HG02840 (cell line): ENCODE measurements around the gene RHOT2.

ENCODE experiments used
- ATAC-seq: cut with Tn5 transposase; IDR thresholded peaks from one replicate; pipeline ENCODE4 v1.9.1; 2021; ENCODE audit warnings: mild to moderate bottlenecking, moderate library complexity, moderate number of reproducible peaks; ENCODE audit not compliant: unreplicated experiment, low FRiP score

The RHOT2 gene

DNA sequence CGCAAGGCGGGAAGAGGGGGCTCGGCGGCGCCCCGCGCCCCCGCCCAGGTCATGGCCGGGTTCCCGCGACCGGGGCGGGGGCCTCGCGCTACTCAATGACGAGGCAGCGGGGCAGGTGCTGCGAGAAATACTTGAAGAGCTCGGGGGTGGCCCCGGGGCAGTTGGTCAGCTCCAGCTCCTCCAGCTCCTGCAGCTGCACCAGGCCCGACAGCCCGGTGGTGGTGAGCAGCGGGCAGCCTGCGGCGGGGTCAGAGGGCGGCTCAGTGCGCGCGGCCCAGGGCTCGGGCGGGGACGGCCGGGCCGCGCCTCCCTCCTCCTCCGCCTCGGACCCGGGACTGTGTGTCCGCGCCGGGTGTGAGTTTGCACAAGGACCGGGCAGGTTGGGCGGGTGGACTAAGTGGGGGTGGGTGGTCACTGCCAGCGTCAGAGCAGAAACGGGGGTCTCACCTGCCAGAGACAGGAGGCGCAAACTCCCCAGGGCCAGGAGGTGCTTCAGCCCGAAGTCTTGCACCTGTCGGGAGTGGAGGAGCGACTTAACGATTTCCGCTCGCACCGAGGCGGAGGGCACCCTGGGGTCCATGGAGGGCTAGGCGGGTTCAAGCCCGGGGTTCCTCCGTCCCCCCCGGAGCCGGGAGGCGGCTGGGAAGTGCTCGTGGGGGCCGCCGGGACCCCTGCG, 26.4 kb downstream of the RHOT2 start:
- ATAC-seq = no peak

DNA sequence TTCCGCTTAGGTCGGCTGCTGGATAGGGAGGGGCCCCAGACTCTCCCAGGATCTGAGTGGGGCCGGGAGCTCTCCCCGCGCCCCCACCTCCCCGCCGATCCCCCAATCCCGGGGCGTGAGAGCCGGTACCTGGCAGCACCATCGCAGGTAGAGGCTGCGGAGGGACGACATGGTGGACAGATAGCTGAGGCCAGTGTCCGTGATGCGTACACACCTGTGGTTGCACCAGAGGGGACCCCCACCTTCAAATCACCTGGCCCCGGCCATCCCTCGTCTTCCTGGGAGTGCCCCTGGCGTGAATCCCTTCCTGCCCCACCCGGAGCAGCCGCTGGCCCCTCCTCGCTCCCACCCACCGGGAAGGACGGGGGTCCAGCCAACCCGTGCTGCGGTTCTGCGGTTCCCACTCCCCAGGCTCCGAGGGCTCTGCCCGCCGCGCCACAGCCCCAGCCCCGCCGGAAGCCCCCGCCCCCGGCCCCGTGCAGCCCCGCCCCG, 27.0 kb downstream of the RHOT2 start:
- no peak for ATAC-seq

DNA sequence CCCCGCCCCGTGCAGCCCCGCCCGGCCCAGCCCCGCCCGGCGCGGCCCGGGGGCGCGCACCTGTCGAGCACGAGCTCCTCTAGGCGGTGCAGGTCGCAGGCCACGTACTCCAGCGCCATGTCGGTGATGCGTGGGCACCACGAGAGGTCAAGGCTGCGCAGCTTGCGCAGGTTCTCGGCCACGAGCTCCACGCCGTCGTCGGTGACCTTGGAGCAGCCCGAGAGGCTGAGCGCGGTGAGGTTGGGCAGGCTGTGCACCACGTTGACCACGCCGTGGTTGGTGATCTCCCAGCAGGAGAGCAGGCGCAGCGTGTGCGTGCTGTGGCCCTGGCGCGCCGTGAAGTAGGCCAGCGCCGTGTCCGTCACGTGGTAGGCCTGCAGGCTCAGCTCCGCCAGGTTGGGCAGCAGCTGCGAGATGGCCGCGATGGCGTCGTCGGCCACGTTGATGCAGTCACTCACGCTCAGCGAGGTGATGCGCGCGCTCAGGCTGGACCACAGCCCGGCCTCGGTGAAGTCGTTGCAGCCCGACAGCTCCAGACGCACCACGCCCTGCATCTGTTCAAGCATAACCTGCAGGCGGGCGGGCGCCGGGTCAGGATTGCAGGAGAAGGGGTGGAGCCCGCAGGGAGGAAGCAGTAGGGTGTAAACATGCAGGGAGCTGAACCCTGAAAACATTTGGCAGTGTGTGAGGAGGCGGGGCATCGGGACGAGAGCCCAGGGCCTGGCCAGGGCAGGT, 27.6 kb downstream of the RHOT2 start:
- ATAC-seq = no peak

DNA sequence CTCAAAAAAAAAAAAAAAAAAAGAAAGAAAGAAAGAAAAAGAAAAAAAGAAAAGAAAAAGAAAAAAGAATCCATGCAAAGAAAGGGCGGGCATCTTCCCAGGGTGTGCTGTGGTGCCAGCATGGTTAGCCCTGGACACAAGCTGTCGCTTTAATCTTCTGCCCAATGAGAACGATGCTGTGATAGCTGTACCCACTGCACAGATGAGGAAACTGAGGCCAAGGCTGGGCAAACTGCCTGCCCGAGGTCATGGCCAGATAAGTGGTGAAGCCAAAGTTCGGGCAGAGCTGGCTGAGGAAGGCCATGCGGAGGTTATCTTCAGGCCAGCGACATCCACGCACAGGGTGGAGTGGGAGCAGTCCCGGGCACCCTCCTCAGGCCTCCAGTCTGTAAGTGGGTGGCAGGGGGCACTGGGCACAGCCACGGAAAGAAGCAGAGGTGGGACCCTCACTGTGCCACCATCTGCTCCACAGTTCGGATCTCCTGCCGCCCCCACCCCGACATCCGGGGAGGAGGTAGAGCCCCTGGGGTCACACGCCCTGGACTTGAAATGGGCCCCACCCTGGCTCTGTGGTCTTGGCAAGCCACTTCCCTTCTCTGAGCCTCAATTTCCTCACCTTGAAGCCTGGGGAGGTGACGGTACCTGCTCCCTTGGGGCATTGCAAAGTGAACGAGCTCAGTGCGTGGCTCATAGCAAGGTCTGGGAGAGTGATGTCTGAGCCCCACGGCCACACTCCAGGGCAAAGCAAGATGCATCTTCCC, 31.2 kb downstream of the RHOT2 start:
- no peak for ATAC-seq

DNA sequence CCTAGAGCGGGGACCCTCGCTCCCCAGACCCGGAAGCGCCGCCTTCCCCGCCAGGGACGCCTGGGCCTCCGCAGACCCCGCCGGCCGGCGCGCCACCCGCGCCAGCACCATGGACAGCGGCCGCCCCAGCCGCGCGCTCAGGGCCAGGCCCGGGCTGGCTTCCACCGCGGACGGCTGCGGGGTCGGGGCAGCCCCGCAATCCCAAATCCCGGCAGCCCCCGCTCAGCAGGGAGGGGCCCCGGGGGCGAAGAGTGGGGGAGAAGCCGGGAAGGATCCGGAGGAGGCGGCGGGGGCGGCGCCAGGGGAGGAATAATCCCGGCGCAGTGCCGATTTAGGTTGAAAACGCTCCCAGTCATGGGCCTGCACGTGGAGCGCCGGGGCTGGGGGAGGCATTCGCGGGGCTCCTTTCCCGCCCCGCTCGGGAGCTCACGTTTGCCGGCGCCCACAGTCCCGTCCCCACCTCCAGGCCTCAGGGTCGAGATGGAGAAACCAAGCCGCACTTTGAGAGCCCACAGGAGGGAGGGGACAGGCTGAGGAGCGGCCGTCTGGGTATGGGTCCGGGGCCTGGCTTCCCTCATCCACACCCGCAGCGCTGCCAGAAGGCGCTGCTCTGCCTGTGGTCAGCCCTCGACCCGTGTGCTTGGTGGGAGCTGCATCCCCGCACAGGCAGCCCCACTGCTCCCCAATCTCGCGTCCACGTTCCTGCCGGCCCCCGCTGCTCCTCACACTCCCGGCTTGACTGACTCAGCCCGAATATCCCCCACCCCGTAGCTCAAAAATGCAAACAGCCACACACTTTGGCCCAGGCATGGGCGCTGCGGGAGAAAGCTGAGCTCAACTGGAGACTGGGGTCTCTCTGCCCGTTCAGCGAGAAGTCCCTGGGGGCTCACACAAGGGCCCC, 33.0 kb downstream of the RHOT2 start:
- ATAC-seq = no peak

DNA sequence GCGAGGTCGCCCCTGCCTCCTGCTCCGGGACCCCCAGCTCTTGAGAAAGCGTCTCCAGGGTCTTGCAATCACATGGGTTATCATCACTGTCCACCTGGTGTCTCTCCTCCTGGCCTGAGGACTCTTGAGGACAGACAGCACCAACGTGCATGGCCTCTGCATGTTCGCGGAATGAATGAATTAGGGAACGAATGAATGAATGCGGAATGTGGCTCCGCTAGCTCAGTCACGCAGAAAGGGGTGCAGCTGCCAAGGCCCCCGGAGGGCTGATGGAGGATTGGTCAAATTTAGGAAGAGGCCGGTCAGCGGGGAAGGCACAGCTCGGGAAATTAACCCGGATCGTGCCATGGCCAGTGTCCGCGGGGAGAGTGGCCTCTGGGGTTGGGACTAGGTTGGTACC, 34.4 kb downstream of the RHOT2 start:
- no peak for ATAC-seq

DNA sequence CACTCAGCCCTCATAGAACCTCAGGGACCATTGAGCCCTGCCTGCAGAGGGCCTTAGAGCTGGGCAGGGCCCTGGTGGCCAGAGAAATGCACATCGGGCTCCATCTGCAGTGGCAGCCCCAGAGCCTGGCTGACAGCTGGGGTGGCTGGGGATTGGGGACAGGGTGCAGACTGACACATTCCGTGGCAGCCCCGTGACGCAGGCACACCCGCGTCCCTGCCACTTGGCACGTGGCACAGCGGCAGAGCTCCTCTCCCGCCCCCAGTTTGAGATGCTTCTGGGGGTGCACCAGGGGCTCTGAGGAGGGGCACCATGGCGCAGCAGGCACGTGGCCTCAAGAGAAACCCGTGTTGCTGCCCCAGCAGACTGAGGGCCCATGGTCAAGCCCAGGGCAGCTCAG, 35.5 kb downstream of the RHOT2 start:
- no peak for ATAC-seq

DNA sequence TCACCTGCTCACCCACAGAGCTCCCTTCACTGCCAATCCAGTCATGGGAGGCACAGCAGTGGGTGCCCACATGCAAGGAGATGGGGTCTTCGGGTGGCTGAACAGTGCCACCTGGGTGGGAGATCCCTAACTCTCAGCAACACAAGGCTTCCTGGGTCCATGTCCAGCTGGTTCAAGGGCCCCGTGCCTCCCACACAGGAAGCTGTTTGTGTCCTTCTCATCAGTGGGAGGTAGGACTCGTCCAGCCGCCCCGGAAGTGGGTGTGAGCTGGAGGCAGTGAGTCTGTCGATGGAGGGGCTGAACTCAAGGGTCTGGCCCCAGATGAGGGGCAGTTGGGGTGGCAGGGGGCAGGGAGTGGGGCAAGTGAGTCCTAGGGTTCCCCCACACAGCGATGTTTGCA, 36.1 kb downstream of the RHOT2 start:
- no peak for ATAC-seq

DNA sequence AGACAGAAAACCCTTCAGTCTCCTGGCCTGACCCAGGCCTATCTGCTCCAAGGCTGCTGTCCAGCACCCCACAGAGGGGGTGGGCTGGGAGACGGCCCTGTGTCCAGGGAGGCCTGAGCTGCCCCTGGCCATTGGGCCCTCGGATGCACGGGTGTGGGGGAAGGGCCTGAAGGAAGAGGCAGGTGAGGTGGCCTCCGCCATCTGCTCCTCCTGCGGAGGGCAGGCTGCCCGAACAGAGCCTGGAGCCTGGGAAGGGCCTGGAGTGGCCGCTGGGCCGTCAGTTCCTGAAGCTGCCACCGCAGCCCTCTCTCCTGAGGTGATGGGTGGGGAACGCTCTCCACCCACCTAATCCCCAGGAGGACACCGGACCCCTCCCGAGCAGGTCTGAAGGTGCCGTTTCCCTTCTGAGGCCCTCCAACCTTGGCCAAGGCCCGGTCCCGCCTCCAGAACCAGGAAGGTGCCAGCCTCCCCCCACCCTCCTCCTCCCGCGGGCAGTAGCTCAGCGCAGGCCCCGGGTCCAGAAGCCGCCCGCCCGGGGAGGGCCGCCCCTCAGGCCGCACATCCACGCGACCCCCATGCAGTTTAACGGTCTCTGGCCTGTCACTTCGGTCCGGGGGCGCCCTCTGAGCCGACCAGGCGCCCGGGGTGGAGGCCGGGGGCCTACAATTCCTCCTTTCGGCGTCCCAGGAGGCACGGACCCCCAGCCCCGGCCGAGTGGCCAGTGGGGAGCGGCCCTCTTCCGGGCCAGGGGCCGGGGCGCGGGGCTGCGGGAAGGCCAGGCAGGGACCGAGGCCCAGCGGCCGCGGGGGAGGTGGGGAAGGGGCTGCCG, 36.8 kb downstream of the RHOT2 start:
- no peak for ATAC-seq

DNA sequence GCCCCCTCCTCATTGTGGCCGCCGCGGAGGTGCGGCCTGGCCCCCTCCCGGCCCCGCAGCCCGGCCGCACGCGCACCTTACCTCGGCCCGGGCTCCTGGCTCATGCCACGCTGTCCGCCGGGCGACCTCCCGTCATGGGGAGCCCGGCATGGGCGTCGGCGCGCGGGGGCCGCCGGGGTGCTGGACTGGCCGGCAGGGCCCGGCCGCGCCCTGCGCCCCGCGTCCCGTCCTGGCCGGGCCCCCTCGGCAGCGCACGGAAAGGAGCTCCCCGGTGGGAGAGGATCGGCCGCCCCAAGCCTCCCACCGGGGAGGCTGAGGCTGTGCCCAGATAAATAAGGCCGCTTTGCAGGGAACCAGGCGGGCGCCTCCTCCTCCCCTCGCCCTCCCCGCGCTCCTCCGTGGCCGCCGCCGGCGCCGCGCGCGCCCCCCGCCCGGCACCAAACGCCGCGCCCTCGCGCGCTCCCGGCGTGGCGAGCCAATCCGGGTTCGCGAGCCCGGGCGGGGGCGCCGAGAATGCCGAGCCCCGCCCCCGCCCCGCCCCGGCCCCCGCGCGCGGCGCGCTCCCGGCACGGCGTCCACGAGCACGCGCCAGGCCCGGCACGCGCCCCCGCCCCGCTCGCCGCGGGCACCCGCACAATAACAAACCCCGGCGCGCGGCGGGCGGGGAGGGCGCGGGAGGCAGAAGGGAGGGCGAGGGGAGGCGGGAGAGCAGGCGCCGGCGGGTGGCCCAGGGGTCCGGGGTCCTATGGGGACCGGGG, 37.7 kb downstream of the RHOT2 start, which contains the start of gene FBXL16:
TSS of gene FBXL16 (minus strand) at position 371 of the 758 bp plus-strand sequence. CDS start 8,396 bp downstream, outside the sequence.
- ATAC-seq = no peak

DNA sequence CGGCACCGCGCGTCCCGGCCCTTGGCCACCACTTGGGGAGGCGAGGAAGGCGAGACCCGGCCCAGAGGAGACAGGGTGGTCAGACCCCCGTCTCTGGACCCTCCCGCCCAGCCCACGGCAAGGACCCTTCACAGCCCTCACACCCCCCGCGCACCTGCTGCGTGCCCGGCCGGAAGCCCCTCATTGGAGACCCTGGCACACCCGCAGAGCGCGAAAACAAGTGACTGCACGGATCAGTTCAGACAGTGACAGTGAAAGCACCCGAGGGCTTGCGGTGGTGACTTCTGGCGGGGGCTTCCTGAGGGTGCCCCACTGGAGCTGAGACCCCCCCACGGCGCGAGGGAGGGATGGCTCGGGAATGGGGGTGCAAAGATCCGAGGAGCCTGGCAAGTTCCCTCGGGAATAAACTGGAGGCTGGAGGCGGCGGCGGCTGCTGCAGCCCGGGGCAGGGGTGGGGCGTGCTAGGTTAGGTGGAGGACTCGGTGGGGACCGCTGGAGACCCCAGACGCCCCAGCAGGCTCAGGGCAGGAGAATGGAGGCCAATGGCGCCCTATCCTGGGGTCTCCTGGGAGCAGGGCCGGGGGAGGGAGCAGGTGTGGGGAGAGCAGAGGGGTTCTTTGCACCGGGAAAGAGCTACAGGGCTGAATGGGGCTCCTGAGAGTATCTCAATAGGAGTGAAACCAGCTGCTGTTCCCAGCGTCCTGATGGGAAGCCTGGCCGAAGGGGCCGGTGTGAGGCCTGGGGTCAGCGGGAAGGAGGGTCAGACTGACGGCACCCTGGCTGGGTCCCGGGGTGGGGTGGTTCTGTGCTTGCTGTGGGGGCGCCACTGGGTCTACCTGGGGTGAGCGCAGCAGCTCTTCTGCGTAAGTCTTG, 38.5 kb downstream of the RHOT2 start:
- no peak for ATAC-seq

DNA sequence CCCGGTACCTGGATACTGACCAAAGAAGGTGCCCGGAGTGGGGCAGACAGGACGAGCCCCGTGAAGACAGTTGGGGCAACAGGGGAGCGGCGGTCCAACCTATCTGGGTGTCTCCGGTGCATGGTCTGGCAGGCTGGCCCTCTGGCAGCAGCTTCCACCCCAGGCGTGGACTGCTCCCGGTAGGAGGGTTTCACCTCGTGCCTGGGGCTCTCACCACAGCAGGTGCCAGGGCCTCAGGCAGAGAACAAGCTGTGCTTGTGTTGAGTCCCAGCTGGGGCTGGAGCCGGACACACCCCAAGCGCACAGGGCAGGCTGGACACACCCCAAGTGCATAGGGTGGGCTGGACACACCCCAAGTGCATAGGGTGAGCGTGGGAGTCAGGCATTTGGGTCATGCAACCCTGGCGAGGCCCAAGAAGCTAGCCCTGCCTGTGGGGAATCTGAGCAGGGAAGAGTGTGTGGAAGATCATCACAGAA, 39.2 kb downstream of the RHOT2 start:
- ATAC-seq = no peak

DNA sequence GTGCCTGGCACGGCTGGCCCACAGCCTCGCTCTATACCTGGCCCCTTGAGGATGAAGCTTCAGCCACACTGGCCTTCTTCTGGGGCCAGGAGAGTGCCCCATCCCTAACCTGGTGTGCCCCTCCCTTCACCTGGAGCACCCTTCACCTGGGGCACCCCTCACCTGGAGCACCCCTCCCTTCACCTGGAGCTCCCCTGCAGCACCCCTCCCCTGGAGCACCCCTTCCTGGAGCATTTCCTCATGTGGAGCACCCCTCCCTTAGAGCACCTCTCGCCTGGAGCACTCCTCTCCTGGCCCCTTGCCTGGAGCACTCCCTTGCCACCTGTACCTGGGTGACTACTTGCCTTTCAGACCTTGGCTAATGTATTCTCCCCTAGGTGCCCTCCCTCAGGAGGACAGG, 40.1 kb downstream of the RHOT2 start:
- ATAC-seq = no peak

DNA sequence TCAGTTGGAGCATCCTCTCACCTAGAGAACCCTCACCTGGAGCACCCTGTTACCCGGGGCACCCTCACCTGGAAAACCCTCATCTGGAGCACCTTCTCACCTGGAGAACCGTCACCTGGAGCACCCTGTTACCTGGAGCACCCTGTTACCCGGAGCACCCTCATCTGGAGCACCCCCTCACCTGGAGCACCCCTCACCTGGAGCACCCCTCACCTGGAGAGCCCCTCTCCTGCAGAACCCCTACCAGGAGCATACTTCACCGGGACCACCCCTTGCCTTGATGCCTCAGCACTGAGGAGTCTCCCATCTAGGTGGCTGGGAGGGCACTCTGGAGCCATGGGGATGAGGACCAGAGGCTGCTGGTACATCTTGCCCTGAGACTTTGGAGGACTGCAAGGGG, 41.0 kb downstream of the RHOT2 start:
- no peak for ATAC-seq

DNA sequence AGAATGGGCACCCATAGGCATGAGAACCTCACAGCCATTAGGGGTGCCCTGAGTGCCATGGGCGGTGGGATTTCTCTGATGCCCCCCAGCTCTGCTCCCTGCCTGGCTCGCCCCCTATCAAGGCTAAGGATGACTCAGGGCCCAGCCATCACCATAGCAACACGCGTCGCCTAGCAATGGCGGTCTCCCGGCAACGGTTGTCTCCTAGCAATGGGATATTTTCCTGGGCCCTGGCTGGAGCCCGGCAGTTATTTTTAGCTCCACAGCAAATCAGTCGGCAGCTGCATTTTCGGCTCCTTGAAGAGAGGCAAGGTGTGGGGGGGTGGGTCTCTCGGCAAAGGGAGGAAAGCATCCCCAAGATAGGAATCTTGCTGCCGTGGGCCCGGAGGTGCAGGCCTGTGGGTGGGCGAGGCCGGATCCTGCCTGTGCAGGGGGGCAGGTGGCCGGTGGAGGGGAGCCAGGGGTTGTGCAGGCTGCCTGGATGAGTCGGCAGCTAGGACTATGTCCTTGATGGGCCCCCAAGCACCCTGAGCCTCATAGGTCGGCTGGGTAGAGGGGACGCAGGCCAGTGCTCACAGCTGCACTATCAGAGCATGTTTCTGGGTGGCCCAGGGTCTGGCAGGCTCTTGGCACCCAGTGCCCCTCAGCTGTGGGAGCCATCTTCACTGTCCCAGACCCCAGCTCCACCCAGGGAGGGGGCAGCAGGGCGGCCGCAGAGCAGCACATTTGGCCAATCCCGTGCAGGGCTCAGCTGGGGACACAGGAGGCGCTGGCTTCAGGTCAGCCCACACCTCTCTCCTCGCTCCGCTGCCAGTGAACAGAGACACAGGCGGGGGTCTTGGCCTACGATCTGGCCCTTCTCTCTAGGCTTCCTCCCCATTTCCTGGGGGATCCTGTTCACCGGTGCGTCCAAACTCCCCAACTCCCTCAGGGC, 41.9 kb downstream of the RHOT2 start:
- ATAC-seq = no peak

DNA sequence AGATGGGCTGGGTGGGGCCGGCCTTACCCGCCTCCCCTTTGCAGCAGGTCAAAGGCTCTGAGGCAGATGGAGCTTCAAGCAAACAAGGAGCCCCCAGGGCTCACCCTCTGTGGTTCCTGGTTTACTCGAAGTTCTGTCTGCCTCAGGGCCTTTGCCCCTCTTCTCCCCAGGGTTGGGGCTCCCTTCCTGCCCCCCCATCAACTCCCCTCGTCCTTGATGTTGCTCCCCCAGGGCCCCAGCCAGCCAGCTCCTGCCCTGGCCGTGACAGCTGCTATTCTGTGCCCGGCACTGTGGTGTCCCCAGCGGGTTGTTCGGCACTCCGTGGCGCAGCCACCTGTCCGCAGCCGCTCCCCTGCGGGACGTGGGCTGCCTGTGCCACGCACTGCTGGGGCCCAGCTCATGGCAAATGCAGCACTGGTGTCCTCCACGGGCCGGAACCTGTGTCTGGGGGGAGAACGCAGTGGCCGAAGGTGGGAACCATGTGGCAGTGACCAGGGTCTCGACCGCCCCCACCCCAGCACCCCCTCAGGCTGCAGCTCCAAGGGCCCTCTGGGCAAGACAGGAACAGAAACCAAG, 42.7 kb downstream of the RHOT2 start:
- no peak for ATAC-seq
